ENCODE measurements around the gene POLR3K. TPM values are rescaled to one million over a fixed set of nuclear protein-coding genes. Genes with fewer than 3 reads are reported as not detected.

Gene POLR3K
- total RNA-seq, 1 donor from 2014 or later, result 12.0 TPM

DNA sequence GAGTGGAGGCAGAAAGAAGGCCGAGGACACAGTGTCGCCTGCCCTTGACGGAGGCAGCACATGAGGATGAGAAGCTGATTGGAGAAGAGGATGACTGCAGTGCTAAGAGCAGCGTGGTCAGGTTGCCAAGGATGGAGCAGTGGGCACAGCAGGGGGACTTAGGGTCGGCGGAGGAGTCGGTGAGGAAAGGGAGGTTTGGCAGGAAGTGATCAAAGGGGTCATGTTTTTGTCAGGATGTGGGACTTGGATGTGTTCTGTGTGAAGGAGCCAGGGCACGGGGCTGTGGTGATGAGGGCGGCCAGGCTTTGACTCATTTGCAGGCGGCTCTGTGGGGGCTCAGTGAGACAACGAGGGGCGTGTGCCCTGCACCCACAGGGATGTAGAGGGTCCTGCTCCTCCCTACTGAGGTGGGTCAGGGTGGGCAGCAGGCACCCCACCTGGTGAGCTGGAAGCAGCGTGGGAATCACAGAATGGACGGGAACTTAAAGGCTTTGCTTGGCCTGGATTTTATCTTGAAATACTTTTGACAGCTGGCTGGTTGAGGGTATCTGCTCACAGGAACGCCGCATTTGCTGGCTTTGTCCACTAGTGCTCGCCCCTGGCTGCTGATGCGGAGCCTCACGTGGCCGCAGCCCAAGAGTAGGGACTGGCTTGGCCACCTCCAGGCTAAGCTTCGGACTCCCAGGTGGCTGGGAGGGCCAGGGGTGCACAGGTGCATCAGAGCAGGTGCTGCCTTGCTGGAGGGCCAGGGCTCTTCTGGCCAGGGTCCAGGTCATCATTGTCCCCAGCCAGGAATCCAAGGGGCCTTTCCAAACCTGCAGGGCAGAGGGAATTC, 30.6 kb upstream of the POLR3K start:
- Histone ChIP-seq H3K27me3 (no peaks in the 10 kb centered on the region), H3K4me3 (no peak overlapping the region), H3K4me1 (peaks cover 32% of the 10 kb centered on the region), H3K27ac (peak overlapping the region; percentile 79), H3K9me3 (no peaks in the 10 kb centered on the region), H3K36me3 (peaks cover 50% of the 10 kb centered on the region)
- peak; percentile 2 for ATAC-seq
- TF ChIP-seq, protein P1, sequence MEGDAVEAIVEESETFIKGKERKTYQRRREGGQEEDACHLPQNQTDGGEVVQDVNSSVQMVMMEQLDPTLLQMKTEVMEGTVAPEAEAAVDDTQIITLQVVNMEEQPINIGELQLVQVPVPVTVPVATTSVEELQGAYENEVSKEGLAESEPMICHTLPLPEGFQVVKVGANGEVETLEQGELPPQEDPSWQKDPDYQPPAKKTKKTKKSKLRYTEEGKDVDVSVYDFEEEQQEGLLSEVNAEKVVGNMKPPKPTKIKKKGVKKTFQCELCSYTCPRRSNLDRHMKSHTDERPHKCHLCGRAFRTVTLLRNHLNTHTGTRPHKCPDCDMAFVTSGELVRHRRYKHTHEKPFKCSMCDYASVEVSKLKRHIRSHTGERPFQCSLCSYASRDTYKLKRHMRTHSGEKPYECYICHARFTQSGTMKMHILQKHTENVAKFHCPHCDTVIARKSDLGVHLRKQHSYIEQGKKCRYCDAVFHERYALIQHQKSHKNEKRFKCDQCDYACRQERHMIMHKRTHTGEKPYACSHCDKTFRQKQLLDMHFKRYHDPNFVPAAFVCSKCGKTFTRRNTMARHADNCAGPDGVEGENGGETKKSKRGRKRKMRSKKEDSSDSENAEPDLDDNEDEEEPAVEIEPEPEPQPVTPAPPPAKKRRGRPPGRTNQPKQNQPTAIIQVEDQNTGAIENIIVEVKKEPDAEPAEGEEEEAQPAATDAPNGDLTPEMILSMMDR (IDR thresholded peaks at IDR 0.05), result no peak
- DNase-seq, result no peak
- intact Hi-C loops (cut with DNase I), result no loop called here

DNA sequence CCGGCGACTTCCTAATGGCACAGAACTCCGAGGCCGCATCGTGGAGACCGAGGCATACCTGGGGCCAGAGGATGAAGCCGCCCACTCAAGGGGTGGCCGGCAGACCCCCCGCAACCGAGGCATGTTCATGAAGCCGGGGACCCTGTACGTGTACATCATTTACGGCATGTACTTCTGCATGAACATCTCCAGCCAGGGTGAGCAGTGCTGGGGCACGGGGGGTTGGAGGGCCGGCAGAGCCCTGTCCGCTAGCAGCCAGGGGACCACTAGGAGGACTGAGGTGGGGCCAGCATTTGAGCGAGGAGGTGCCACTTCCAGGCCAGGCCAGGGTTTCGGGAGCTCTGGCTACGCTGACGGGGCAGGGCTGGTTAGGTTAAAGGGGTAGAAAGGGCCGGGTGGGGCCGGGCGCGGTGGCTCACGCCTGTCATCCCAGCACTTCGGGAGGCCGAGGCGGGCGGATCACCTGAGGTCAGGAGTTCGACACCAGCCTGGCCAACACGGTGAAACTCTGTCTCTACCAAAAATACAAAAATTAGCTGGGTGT, 29.7 kb upstream of the POLR3K start:
- no peaks in the 10 kb centered on the region for H3K9me3 ChIP-seq
- peaks cover 37% of the 10 kb centered on the region for H3K4me1 ChIP-seq
- DNase-seq, result no peak
- no peaks in the 10 kb centered on the region for H3K27me3 ChIP-seq
- intact Hi-C loops (cut with DNase I), result no loop called here
- TF ChIP-seq, protein P1 (IDR thresholded peaks at IDR 0.05), result no peak
- no peak overlapping the region for H3K27ac ChIP-seq
- no peak for ATAC-seq
- H3K36me3 ChIP-seq, result peaks cover 41% of the 10 kb centered on the region
- H3K4me3 ChIP-seq, result no peak overlapping the region

DNA sequence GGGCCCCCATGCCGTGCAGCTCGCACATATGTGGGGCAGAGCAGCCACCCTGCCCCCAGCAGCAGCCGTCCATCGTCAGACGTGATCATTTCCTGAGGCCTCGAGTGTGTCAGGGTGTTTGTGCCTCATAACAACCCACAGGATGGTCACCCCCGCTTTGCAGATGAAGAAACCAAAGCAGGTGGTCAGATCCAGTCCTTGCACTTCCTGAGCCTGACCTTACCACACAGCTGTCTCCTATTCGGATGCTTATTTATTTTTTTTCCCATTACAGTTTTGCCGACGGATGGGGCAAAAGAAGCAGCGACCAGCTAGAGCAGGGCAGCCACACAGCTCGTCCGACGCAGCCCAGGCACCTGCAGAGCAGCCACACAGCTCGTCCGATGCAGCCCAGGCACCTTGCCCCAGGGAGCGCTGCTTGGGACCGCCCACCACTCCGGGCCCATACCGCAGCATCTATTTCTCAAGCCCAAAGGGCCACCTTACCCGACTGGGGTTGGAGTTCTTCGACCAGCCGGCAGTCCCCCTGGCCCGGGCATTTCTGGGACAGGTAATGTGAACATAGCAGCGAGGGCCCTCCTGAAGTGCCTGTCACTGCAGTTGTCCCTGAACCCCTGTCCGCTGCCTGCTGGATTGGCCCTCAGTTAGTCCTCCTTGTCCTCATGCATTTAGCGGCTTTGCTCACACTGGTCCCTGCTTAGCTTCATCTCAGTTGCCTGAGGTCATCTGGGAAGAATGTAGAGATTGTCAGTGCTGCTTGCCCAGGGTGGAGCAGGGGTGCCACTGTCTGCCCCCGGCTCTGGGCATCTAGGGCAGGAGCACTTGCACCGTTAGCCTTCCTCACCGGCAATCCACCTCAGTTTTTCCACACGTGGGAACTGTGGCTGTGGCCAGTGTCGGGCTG, 26.0 kb upstream of the POLR3K start:
- Histone ChIP-seq H3K36me3 (peaks cover 14% of the 10 kb centered on the region), H3K27me3 (no peaks in the 10 kb centered on the region), H3K9me3 (no peaks in the 10 kb centered on the region), H3K4me1 (peaks cover 43% of the 10 kb centered on the region), H3K27ac (peak overlapping the region; percentile 93), H3K4me3 (peak overlapping the region; percentile 82)
- intact Hi-C loops (cut with DNase I), result no loop called here
- TF ChIP-seq, protein P1 (IDR thresholded peaks at IDR 0.05), result no peak
- no peak for ATAC-seq
- no peak for DNase-seq

DNA sequence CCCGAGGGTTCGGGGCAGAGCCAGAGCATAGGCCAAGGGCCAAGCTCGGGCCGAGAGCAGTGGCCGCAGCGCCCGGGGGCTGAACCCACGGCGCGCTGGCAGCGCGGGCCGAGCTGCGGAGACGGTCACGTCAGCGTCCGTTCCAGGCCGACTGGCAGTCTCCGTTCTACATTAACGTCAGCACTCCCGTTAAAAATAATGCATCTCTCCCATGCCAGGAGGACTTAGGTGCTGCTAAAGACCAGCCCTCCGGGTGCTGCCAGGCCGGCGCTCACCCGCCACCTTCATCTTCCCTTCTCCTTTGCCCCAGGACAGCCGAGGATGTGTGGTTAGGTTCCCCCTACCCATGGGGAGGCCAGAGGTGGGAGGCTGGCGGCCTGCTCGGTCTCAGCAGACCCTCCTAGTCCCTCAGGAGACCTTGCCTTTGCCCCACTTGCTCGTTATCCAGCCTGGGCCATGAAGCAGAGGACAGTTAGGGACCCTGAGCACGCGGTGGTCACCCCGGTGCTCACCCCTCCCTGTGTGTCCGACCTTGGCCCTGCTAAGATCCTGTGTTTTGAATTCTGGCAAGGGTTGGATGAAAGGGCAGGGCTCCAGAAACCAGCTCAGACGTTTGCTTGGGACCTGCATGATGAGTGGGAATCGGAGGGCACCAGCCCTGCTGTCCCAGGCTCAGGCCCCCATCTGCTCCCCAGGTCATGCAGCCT, 25.2 kb upstream of the POLR3K start:
- H3K36me3 ChIP-seq, result peaks cover 14% of the 10 kb centered on the region
- peak overlapping the region; percentile 93 for H3K27ac ChIP-seq
- ATAC-seq, result peak; percentile 1
- intact Hi-C loops (cut with DNase I), result no loop called here
- no peaks in the 10 kb centered on the region for H3K27me3 ChIP-seq
- peaks cover 42% of the 10 kb centered on the region for H3K4me1 ChIP-seq
- peak overlapping the region; percentile 82 for H3K4me3 ChIP-seq
- no peak for DNase-seq
- no peaks in the 10 kb centered on the region for H3K9me3 ChIP-seq
- TF ChIP-seq, protein P1 (IDR thresholded peaks at IDR 0.05), result no peak

DNA sequence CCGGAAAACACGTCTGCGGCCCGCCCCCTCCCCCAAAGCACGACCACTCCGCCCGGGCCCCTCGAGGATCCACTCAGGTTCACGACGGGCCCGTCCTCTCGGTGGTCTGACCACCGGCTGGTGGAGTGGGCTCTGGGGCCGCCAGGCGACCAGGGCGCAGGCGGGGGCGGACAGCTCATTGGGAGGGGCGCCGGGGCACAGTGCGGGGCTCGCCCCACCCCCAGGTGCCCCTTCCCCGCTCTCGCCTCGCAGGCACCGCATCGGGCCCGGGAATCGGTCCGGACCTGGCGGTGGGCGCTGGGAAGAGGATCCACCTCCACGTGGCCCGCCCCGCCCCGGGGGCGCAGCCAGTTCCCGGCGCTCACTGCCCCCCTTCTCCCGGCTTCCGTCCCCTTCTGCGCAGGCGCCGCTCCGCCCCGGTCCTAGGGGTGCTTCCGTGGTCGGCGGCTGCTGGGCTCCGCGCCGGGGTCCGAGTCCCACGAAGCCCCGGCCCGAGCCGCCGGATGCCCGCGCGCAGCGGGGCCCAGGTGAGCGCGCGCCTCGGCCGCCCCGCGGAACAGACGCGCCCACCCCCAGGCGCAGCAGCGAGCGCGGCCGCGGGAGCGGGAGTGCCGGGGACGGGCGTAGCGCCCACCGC, 24.5 kb upstream of the POLR3K start, which contains the start of gene MPG:
MPG (plus strand) TSS at position 419 of the 637 bp plus-strand sequence; CDS start at position 504, 85 bp downstream.
- no peaks in the 10 kb centered on the region for H3K9me3 ChIP-seq
- ATAC-seq (peak; percentile 85), DNase-seq (peak; percentile 94)
- peak within 1 kb of the TSS; percentile 93 for H3K27ac ChIP-seq
- H3K4me1 ChIP-seq, result peaks cover 49% of the 10 kb centered on the region
- intact Hi-C loops (cut with DNase I), result no loop called here
- peak within 1 kb of the TSS; percentile 82 for H3K4me3 ChIP-seq
- TF ChIP-seq, protein P1 (IDR thresholded peaks at IDR 0.05), result no peak
- peaks cover 12% of the 10 kb centered on the region for H3K36me3 ChIP-seq
- no peaks in the 10 kb centered on the region for H3K27me3 ChIP-seq

Measured in upper lobe of right lung (tissue), 1 donor.